Uterus (tissue), 2 donors: ENCODE measurements around the gene UNKL.

Experiments used
- CTCF ChIP-seq, 4 experiments: fragments of 200-600 bp in 2 of 4; fragments of 450-650 bp in 2 of 4; sonication (generic) in 2 of 4; IDR thresholded peaks; one replicate each; pipeline ENCODE4 v1.5.1; 2016 to 2019; ENCODE audit warnings: antibody characterized with exemption in 4 of 4, mild to moderate bottlenecking in 2 of 4, moderate library complexity in 1 of 4
- POLR2A ChIP-seq, 2 donors: fragments of 450-650 bp; IDR thresholded peaks; one replicate each; pipeline ENCODE4 v1.6.1; 2016; ENCODE audit warnings: antibody characterized with exemption in 2 of 2, mild to moderate bottlenecking in 1 of 2, moderate library complexity in 1 of 2

GRCh38 chr16:1422076-1422475, 7.6 kb upstream of the UNKL start:
- no peak for TF ChIP-seq CTCF (IDR thresholded peaks at IDR 0.05)
- no peak for TF ChIP-seq POLR2A (IDR thresholded peaks at IDR 0.05)
